A673 (cell line): ENCODE data around the gene RFC1.

ENCODE experiments used
- EZH2 ChIP-seq: fragments of 200-600 bp; sonication (generic); IDR thresholded peaks from 2 replicates; pipeline ENCODE4 v1.6.1; 2017; ENCODE audit warnings: borderline replicate concordance, low read depth, mild to moderate bottlenecking, mixed read lengths, antibody characterized with exemption, low read length; ENCODE audit not compliant: poor library complexity, severe bottlenecking
- TF ChIP-seq, protein P1 (sequence below): fragments of 300-800, 200-600 bp; sonication (generic); conservative IDR thresholded peaks from 2 replicates; pipeline ENCODE4 v1.5.1; 2017; ENCODE audit warnings: low read depth, mild to moderate bottlenecking, antibody characterized with exemption, low read length, moderate library complexity, mixed read lengths

DNA sequence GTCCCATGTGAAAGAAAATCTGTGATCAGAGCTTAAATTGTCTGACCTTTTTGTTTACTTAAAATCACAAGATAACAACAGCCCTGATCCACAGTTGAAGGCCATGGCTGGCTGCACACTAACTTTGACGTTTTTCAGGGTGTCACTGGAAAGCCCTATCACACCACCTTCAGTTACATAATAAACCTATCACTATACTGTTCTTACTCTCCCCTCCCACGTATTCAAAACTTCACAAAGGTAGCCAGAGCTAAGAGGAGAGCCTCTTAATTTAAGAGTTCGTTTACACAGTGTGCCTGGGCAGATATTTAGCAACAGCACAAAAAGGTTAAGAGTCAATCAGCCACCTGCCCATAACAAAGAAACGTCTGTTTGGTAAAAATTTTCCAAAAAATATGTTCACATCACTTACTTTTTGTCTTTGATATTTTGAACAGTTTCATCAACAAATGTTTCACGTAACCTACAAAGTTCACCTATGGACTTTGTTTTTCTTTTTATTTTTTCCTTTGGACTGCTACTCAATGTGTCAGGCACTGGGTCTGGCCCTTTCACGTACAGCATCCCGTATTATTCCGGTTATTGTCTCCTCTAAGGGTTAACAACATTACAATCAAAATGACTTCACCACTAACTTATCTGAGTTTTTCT, 25.0 kb downstream of the RFC1 start:
- TF ChIP-seq, protein P1, sequence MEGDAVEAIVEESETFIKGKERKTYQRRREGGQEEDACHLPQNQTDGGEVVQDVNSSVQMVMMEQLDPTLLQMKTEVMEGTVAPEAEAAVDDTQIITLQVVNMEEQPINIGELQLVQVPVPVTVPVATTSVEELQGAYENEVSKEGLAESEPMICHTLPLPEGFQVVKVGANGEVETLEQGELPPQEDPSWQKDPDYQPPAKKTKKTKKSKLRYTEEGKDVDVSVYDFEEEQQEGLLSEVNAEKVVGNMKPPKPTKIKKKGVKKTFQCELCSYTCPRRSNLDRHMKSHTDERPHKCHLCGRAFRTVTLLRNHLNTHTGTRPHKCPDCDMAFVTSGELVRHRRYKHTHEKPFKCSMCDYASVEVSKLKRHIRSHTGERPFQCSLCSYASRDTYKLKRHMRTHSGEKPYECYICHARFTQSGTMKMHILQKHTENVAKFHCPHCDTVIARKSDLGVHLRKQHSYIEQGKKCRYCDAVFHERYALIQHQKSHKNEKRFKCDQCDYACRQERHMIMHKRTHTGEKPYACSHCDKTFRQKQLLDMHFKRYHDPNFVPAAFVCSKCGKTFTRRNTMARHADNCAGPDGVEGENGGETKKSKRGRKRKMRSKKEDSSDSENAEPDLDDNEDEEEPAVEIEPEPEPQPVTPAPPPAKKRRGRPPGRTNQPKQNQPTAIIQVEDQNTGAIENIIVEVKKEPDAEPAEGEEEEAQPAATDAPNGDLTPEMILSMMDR: no peak
- no peak for TF ChIP-seq EZH2
